Panc1 (cell line): ENCODE results near the gene CCDC28A. TPM values are rescaled to one million over a fixed set of nuclear protein-coding genes. Genes with fewer than 3 reads are reported as not detected.

Experiments used
- ATAC-seq: fragments of 200-7000 bp; cut with Tn5 transposase; 2 replicates; pipeline ENCODE4 v1.9.1; 2020; ENCODE audit warnings: mild to moderate bottlenecking, moderate library complexity
- BruUV-seq: library from RNA; stranded (reverse); fragments of 400-500 nt; replicated peaks from 2 replicates; lab custom pipeline; 2021; lab: Mats Ljungman, UMichigan
- CTCF ChIA-PET: fragments of 300-600 bp; sonication (Branson Sonifier 250); formaldehyde crosslinking; loops from one replicate; lab custom pipeline; 2022; ENCODE audit warnings: antibody characterized with exemption; lab: Charles Lee
- POLR2A ChIA-PET: fragments of 300-600 bp; sonication (Branson Sonifier 250); formaldehyde crosslinking; loops from one replicate; lab custom pipeline; 2022; ENCODE audit warnings: antibody characterized with exemption; lab: Charles Lee
- DNase-seq: peaks from one replicate; pipeline ENCODE4 v3.0.0-alpha.2; 2010; ENCODE audit warnings: low read depth, low spot score
- H3K27ac ChIP-seq: 2 replicates; pipeline ENCODE4 v1.5.1; 2011; ENCODE audit warnings: mild to moderate bottlenecking, low read length, inconsistent platforms
- H3K27me3 ChIP-seq: fragments of 200-500 bp; sonication (Bioruptor generic); 2 replicates; pipeline ENCODE4 v1.6.0; 2014; ENCODE audit warnings: low read length, inconsistent platforms; ENCODE audit not compliant: control insufficient read depth, insufficient read depth
- H3K36me3 ChIP-seq: fragments of 200-500 bp; sonication (Bioruptor generic); 2 replicates; pipeline ENCODE4 v1.5.1; 2014; ENCODE audit warnings: inconsistent platforms, mild to moderate bottlenecking, low read length, moderate library complexity; ENCODE audit not compliant: control insufficient read depth, insufficient read depth
- H3K4me1 ChIP-seq: 2 replicates; pipeline ENCODE4 v1.5.1; 2011; ENCODE audit warnings: inconsistent platforms, mild to moderate bottlenecking, low read length, moderate library complexity; ENCODE audit not compliant: control insufficient read depth, insufficient read depth
- H3K4me3 ChIP-seq, 2 experiments: 2 replicates each; pipeline ENCODE4 v1.5.1; 2011 to 2012; ENCODE audit warnings: low read depth in 2 of 2, low read length in 2 of 2, mild to moderate bottlenecking in 2 of 2, inconsistent platforms in 1 of 2, moderate library complexity in 1 of 2
- H3K9me3 ChIP-seq: fragments of 200-500 bp; sonication (Bioruptor generic); 2 replicates; pipeline ENCODE4 v1.5.1; 2014; ENCODE audit warnings: low read depth, mild to moderate bottlenecking, inconsistent platforms, low read length, moderate library complexity; ENCODE audit not compliant: control insufficient read depth, insufficient read depth
- POLR2AphosphoS5 ChIP-seq: IDR thresholded peaks from 2 replicates; pipeline ENCODE4 v1.6.1; 2012; ENCODE audit warnings: mild to moderate bottlenecking, low read depth, low read length, moderate library complexity
- SIN3A ChIP-seq: IDR thresholded peaks from 2 replicates; pipeline ENCODE4 v1.6.1; 2012; ENCODE audit warnings: low read depth, mild to moderate bottlenecking, low read length, moderate library complexity, borderline replicate concordance; ENCODE audit not compliant: insufficient read depth
- TCF7L2 ChIP-seq: IDR thresholded peaks from 2 replicates; pipeline ENCODE4 v1.6.1; 2011; ENCODE audit warnings: mild to moderate bottlenecking, low read depth, low read length, inconsistent platforms
- in situ Hi-C: cut with HindIII; loops from 2 replicates; pipeline ENCODE4 v1.10.0; 2016; ENCODE audit warnings: low sequenced_read_pairs, low pct_unique_long_range_greater_than_20kb
- intact Hi-C: fragments of 100-400 bp; cut with micrococcal nuclease; formaldehyde crosslinking; loops from one replicate; pipeline ENCODE4 v1.10.0; 2022; ENCODE audit not compliant: unreplicated experiment
- total RNA-seq: library from RNA; stranded (reverse); gene quantifications from one replicate; pipeline ENCODE4 v1.2.1, GENCODE V29; 2021; ENCODE audit not compliant: unreplicated experiment
- TF ChIP-seq, protein P1 (sequence below), 2 experiments: IDR thresholded peaks; 2 replicates each; pipeline ENCODE4 v1.6.1; 2011 to 2012; ENCODE audit warnings: low read depth in 2 of 2, control low read depth in 1 of 2, low read length in 1 of 2, mild to moderate bottlenecking in 1 of 2, moderate library complexity in 1 of 2; ENCODE audit not compliant: insufficient read depth in 1 of 2
- TF ChIP-seq, protein P2 (sequence below): fragments of 450-650 bp; IDR thresholded peaks from 2 replicates; pipeline ENCODE4 v1.5.1; 2017; ENCODE audit warnings: mild to moderate bottlenecking

The CCDC28A gene
- total RNA-seq, 1 experiment from 2014 or later: 4.7 TPM

DNA sequence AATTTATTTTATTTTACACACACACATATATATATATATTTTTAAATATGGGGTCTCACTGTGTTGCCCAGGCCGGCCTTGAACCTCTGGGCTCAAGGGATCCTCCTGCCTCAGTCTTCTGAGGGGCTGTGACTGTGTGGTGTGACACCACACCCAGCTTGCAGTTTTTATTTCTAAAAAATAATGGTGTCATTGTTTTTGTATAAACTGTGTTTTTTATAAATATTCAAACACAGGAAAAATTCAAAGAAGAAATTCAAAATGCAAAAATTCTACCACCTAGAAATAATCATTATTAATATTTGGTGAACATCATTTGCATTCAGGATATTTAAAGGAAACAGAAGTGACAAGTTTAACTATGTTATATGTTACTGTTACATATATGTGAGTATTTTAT, 3.1 kb downstream of the CCDC28A start:
- no peak for DNase-seq
- H3K4me3 ChIP-seq: no peak overlapping the region
- CTCF ChIA-PET: no interaction called here
- no peak for TF ChIP-seq TCF7L2
- no peak for TF ChIP-seq POLR2AphosphoS5
- TF ChIP-seq, protein P1, sequence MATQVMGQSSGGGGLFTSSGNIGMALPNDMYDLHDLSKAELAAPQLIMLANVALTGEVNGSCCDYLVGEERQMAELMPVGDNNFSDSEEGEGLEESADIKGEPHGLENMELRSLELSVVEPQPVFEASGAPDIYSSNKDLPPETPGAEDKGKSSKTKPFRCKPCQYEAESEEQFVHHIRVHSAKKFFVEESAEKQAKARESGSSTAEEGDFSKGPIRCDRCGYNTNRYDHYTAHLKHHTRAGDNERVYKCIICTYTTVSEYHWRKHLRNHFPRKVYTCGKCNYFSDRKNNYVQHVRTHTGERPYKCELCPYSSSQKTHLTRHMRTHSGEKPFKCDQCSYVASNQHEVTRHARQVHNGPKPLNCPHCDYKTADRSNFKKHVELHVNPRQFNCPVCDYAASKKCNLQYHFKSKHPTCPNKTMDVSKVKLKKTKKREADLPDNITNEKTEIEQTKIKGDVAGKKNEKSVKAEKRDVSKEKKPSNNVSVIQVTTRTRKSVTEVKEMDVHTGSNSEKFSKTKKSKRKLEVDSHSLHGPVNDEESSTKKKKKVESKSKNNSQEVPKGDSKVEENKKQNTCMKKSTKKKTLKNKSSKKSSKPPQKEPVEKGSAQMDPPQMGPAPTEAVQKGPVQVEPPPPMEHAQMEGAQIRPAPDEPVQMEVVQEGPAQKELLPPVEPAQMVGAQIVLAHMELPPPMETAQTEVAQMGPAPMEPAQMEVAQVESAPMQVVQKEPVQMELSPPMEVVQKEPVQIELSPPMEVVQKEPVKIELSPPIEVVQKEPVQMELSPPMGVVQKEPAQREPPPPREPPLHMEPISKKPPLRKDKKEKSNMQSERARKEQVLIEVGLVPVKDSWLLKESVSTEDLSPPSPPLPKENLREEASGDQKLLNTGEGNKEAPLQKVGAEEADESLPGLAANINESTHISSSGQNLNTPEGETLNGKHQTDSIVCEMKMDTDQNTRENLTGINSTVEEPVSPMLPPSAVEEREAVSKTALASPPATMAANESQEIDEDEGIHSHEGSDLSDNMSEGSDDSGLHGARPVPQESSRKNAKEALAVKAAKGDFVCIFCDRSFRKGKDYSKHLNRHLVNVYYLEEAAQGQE (IDR thresholded peaks at IDR 0.05; ENCODE audit: insufficient read depth in 1 of 2, low read depth in 2 of 2, low read length in 1 of 2): no peak
- TF ChIP-seq, protein P2, sequence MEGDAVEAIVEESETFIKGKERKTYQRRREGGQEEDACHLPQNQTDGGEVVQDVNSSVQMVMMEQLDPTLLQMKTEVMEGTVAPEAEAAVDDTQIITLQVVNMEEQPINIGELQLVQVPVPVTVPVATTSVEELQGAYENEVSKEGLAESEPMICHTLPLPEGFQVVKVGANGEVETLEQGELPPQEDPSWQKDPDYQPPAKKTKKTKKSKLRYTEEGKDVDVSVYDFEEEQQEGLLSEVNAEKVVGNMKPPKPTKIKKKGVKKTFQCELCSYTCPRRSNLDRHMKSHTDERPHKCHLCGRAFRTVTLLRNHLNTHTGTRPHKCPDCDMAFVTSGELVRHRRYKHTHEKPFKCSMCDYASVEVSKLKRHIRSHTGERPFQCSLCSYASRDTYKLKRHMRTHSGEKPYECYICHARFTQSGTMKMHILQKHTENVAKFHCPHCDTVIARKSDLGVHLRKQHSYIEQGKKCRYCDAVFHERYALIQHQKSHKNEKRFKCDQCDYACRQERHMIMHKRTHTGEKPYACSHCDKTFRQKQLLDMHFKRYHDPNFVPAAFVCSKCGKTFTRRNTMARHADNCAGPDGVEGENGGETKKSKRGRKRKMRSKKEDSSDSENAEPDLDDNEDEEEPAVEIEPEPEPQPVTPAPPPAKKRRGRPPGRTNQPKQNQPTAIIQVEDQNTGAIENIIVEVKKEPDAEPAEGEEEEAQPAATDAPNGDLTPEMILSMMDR: no peak
- no peak for TF ChIP-seq SIN3A
- POLR2A ChIA-PET: interaction anchor here (0.6 kb wide), 1 partner anchor 363 kb away, joined by 3 read pairs; no protein-coding TSS in a partner anchor
- in situ Hi-C loops: no loop called here
- H3K36me3 ChIP-seq: peaks cover 3% of the 10 kb centered on the region; the same call in 1 of the 2 replicates
- intact Hi-C loops: no loop called here
- no peaks in the 10 kb centered on the region for H3K27me3 ChIP-seq
- no peak overlapping the region for H3K27ac ChIP-seq
- no peak for ATAC-seq
- BruUV-seq: no TSS peak
- no peaks in the 10 kb centered on the region for H3K9me3 ChIP-seq
- peaks cover 5% of the 10 kb centered on the region for H3K4me1 ChIP-seq

DNA sequence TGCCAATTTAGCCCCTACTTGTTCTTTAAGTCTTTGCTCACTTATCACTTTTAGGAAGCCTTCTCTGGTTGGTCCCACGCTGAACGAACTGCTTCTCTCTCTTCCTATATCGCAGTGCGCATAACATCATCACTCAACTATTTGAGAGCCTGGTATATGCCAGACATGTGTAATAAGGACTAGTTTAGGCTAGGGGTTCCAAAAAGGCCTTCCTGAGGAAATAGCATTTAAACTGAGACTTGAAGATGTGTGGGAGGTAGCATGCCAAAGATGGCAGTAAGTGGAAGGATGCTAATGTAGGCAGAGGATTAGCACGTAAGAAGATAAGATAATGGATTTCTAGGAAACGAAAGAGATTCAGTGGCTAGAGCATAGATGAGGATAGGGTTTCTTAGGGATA, 4.8 kb downstream of the CCDC28A start:
- H3K4me3 ChIP-seq: no peak overlapping the region
- H3K36me3 ChIP-seq: no peaks in the 10 kb centered on the region
- DNase-seq (no peak), ATAC-seq (no peak)
- H3K9me3 ChIP-seq: no peaks in the 10 kb centered on the region
- in situ Hi-C loops: no loop called here
- TF ChIP-seq POLR2AphosphoS5 (no peak), TCF7L2 (no peak), SIN3A (no peak)
- TF ChIP-seq, protein P2: no peak
- TF ChIP-seq, protein P1 (IDR thresholded peaks at IDR 0.05; ENCODE audit: insufficient read depth in 1 of 2, low read depth in 2 of 2, low read length in 1 of 2): no peak
- peaks cover 5% of the 10 kb centered on the region for H3K4me1 ChIP-seq
- CTCF ChIA-PET: no interaction called here
- intact Hi-C loops: no loop called here
- H3K27me3 ChIP-seq: no peaks in the 10 kb centered on the region
- H3K27ac ChIP-seq: no peak overlapping the region
- no TSS peak for BruUV-seq
- POLR2A ChIA-PET: no interaction called here
